Endodermal cell (in vitro differentiated cells): ENCODE results near the gene CLDN34. TPM values are rescaled to one million over a fixed set of nuclear protein-coding genes. Genes with fewer than 3 reads are reported as not detected.
A peak's percentile ranks its signal among the peaks of the same experiment; 100 is the strongest.

Experiments
- DNase-seq: peaks from one replicate; pipeline ENCODE4 v3.0.0-alpha.2; 2017
- H3K27ac ChIP-seq: 2 replicates; pipeline ENCODE4 v1.5.1; 2013; ENCODE audit warnings: mild to moderate bottlenecking, low read depth, low read length, moderate library complexity
- H3K27me3 ChIP-seq: 2 replicates; pipeline ENCODE4 v1.6.1; 2013; ENCODE audit warnings: mild to moderate bottlenecking, low read length, moderate library complexity; ENCODE audit not compliant: insufficient read depth, control insufficient read depth, poor library complexity, severe bottlenecking
- H3K36me3 ChIP-seq: 2 replicates; pipeline ENCODE4 v1.7.0; 2013; ENCODE audit warnings: mild to moderate bottlenecking, low read length, moderate library complexity; ENCODE audit not compliant: control insufficient read depth, insufficient read depth
- H3K4me1 ChIP-seq: one replicate; pipeline ENCODE4 v1.7.0; 2013; ENCODE audit warnings: low read length; ENCODE audit not compliant: control insufficient read depth, insufficient read depth
- H3K4me3 ChIP-seq: 2 replicates; pipeline ENCODE4 v1.5.1; 2013; ENCODE audit warnings: mild to moderate bottlenecking, low read length, moderate library complexity
- H3K9ac ChIP-seq: 2 replicates; pipeline ENCODE4 v1.6.1; 2013; ENCODE audit warnings: mild to moderate bottlenecking, low read length, moderate library complexity; ENCODE audit not compliant: poor library complexity, severe bottlenecking; ENCODE audit errors: extremely low read depth
- H3K9me3 ChIP-seq: 2 replicates; pipeline ENCODE4 v1.6.1; 2013; ENCODE audit warnings: mild to moderate bottlenecking, low read length, moderate library complexity; ENCODE audit not compliant: control insufficient read depth
- H3K27ac Mint-ChIP-seq: 2 replicates; pipeline ENCODE4 v1.8.0; 2020; ENCODE audit warnings: mixed read lengths
- H3K27me3 Mint-ChIP-seq: 2 replicates; pipeline ENCODE4 v1.8.0; 2021; ENCODE audit warnings: mild to moderate bottlenecking, mixed read lengths; ENCODE audit not compliant: insufficient read depth
- H3K36me3 Mint-ChIP-seq: 2 replicates; pipeline ENCODE4 v1.8.0; 2020; ENCODE audit warnings: low read depth, mixed read lengths
- H3K4me1 Mint-ChIP-seq: 2 replicates; pipeline ENCODE4 v1.8.0; 2020; ENCODE audit warnings: mixed read lengths
- H3K4me3 Mint-ChIP-seq: 2 replicates; pipeline ENCODE4 v1.8.0; 2020; ENCODE audit warnings: mild to moderate bottlenecking, moderate library complexity, mixed read lengths
- H3K9me3 Mint-ChIP-seq: 2 replicates; pipeline ENCODE4 v1.8.0; 2020; ENCODE audit warnings: mild to moderate bottlenecking, mixed read lengths
- CTCF ChIP-seq: fragments of 200-600 bp; sonication (generic); conservative IDR thresholded peaks from 2 replicates; pipeline ENCODE4 v1.5.0; 2021; ENCODE audit warnings: antibody characterized with exemption, mild to moderate bottlenecking
- WGBS, 2 experiments: methylation state at CpG; one replicate each; pipeline versions ENCODE4 v1.1.5 to v1.1.7; 2013; ENCODE audit warnings: missing lambda C conversion rate in 2 of 2, mixed read lengths in 1 of 2; ENCODE audit not compliant: insufficient coverage in 1 of 2, insufficient read length in 1 of 2; 5-methylcytosine and 5-hydroxymethylcytosine counted together
- total RNA-seq, 2 donors: library from RNA; stranded (reverse); fragmentation: NEBNext Ultra II Directional in 1 of 2; extraction: Animal tissue kit (Norgen Biotek cat#: 25700) in 1 of 2; gene quantifications; 2 replicates in 1 of 2; 3 replicates in 1 of 2; pipeline ENCODE4 v1.2.1, GENCODE V29; 2021

CLDN34 gene
- total RNA-seq, 2 donors from 2014 or later = 0.35 TPM; not detected in 1

GRCh38 chrX:9957743-9958142 is 9.4 kb upstream of the CLDN34 start:
- peak; percentile 22 for TF ChIP-seq CTCF
- H3K4me3 ChIP-seq = no peak overlapping the region
- H3K27me3 ChIP-seq = no peaks in the 10 kb centered on the region
- H3K9ac ChIP-seq = no peak overlapping the region
- no peaks in the 10 kb centered on the region for H3K36me3 ChIP-seq
- H3K27ac ChIP-seq = no peak overlapping the region
- peaks cover 52% of the 10 kb centered on the region for H3K9me3 Mint-ChIP-seq
- no peak overlapping the region for H3K27ac Mint-ChIP-seq
- WGBS, 2 experiments = 92 to 100% methylated on average over 1 to 5 of the region's 9 CpGs
- no peaks in the 10 kb centered on the region for H3K4me1 Mint-ChIP-seq
- no peaks in the 10 kb centered on the region for H3K27me3 Mint-ChIP-seq
- no peaks in the 10 kb centered on the region for H3K4me1 ChIP-seq
- DNase-seq = no peak
- H3K9me3 ChIP-seq = no peaks in the 10 kb centered on the region
- H3K36me3 Mint-ChIP-seq = peaks cover 4% of the 10 kb centered on the region
- no peak overlapping the region for H3K4me3 Mint-ChIP-seq

GRCh38 chrX:9958183-9958582 is 9.0 kb upstream of the CLDN34 start:
- Histone ChIP-seq H3K36me3 (no peaks in the 10 kb centered on the region), H3K9me3 (no peaks in the 10 kb centered on the region), H3K4me1 (no peaks in the 10 kb centered on the region), H3K9ac (no peak overlapping the region), H3K27me3 (no peaks in the 10 kb centered on the region), H3K4me3 (no peak overlapping the region), H3K27ac (no peak overlapping the region)
- Mint-ChIP-seq H3K9me3 (peaks cover 47% of the 10 kb centered on the region), H3K27me3 (no peaks in the 10 kb centered on the region), H3K4me1 (no peaks in the 10 kb centered on the region), H3K27ac (no peak overlapping the region), H3K4me3 (no peak overlapping the region), H3K36me3 (peaks cover 4% of the 10 kb centered on the region)
- WGBS, 2 experiments = 100% methylated on average over 2 of the region's 5 CpGs; no CpG with 5 or more reads in 1 of the 2 experiments
- no peak for DNase-seq
- TF ChIP-seq CTCF = no peak

- H3K4me3 ChIP-seq = no peak overlapping the region
- no peaks in the 10 kb centered on the region for H3K27me3 ChIP-seq
- Mint-ChIP-seq H3K27ac (no peak overlapping the region), H3K36me3 (no peaks in the 10 kb centered on the region), H3K4me3 (no peak overlapping the region), H3K9me3 (peaks cover 44% of the 10 kb centered on the region), H3K27me3 (no peaks in the 10 kb centered on the region), H3K4me1 (no peaks in the 10 kb centered on the region)
- no peaks in the 10 kb centered on the region for H3K4me1 ChIP-seq
- H3K36me3 ChIP-seq = no peaks in the 10 kb centered on the region
- TF ChIP-seq CTCF = no peak
- 96% methylated on average over 5 of the region's 5 CpGs; no CpG with 5 or more reads in 1 of the 2 experiments for WGBS, 2 experiments
- H3K9me3 ChIP-seq = no peaks in the 10 kb centered on the region
- no peak overlapping the region for H3K9ac ChIP-seq
- DNase-seq = no peak
- H3K27ac ChIP-seq = no peak overlapping the region
Measured at GRCh38 chrX:9961750-9962149, 5.4 kb upstream of the CLDN34 start.
